H9 (cell line): ENCODE data around the gene HAUS7. TPM values are rescaled to one million over a fixed set of nuclear protein-coding genes. Genes with fewer than 3 reads are reported as not detected.

ENCODE experiments used
- DNase-seq: peaks from one replicate; pipeline ENCODE4 v3.0.0-alpha.2; 2017
- H2AFZ ChIP-seq: one replicate; pipeline ENCODE4 v1.6.1; 2013; ENCODE audit warnings: mild to moderate bottlenecking, low read length, control low read depth, moderate library complexity
- H2AK5ac ChIP-seq: 2 replicates; pipeline ENCODE4 v1.6.1; 2013; ENCODE audit warnings: low read length, control low read depth, mixed read lengths; ENCODE audit not compliant: insufficient read length
- H2BK120ac ChIP-seq: one replicate; pipeline ENCODE4 v1.6.1; 2013; ENCODE audit warnings: low read depth, mild to moderate bottlenecking, low read length, control low read depth, inconsistent platforms; ENCODE audit not compliant: poor library complexity, severe bottlenecking
- H2BK12ac ChIP-seq: 2 replicates; pipeline ENCODE4 v1.6.1; 2013; ENCODE audit warnings: low read length, control low read depth, mixed read lengths, low read depth; ENCODE audit not compliant: insufficient read length
- H2BK15ac ChIP-seq: 2 replicates; pipeline ENCODE4 v1.6.1; 2013; ENCODE audit warnings: low read depth, low read length, control low read depth
- H2BK20ac ChIP-seq: one replicate; pipeline ENCODE4 v1.6.1; 2013; ENCODE audit warnings: low read depth, mild to moderate bottlenecking, low read length, control low read depth, inconsistent platforms; ENCODE audit not compliant: poor library complexity, severe bottlenecking
- H2BK5ac ChIP-seq: 2 replicates; pipeline ENCODE4 v1.6.1; 2013; ENCODE audit warnings: low read length, control low read depth, mixed read lengths; ENCODE audit not compliant: insufficient read length
- H3K14ac ChIP-seq: 2 replicates; pipeline ENCODE4 v1.6.1; 2013; ENCODE audit warnings: low read length, control low read depth; ENCODE audit not compliant: insufficient read depth
- H3K18ac ChIP-seq: 2 replicates; pipeline ENCODE4 v1.6.1; 2013; ENCODE audit warnings: low read depth, mild to moderate bottlenecking, mixed read lengths, low read length, control low read depth; ENCODE audit not compliant: insufficient read length
- H3K23ac ChIP-seq: 2 replicates; pipeline ENCODE4 v1.6.1; 2013; ENCODE audit warnings: low read length, control low read depth, mixed read lengths, low read depth; ENCODE audit not compliant: insufficient read length
- H3K23me2 ChIP-seq: 2 replicates; pipeline ENCODE4 v1.6.1; 2013; ENCODE audit warnings: low read depth, mild to moderate bottlenecking, mixed read lengths, low read length, control low read depth; ENCODE audit not compliant: insufficient read length, poor library complexity, severe bottlenecking
- H3K27ac ChIP-seq: 2 replicates; pipeline ENCODE4 v1.5.1; 2013; ENCODE audit warnings: low read length, control low read depth, mixed read lengths, low read depth; ENCODE audit not compliant: insufficient read length
- H3K27me3 ChIP-seq: 2 replicates; pipeline ENCODE4 v1.6.1; 2013; ENCODE audit warnings: low read length, control low read depth, inconsistent platforms; ENCODE audit not compliant: insufficient read depth
- H3K4ac ChIP-seq: 2 replicates; pipeline ENCODE4 v1.6.1; 2013; ENCODE audit warnings: low read depth, mild to moderate bottlenecking, control low read depth, inconsistent platforms, low read length, moderate library complexity
- H3K4me1 ChIP-seq: 2 replicates; pipeline ENCODE4 v1.6.1; 2013; ENCODE audit warnings: low read length, control low read depth, inconsistent platforms; ENCODE audit not compliant: insufficient read depth
- H3K4me2 ChIP-seq: 2 replicates; pipeline ENCODE4 v1.6.1; 2013; ENCODE audit warnings: low read length, control low read depth, mixed read lengths; ENCODE audit not compliant: insufficient read length, insufficient read depth
- H3K56ac ChIP-seq: 2 replicates; pipeline ENCODE4 v1.6.1; 2013; ENCODE audit warnings: low read depth, mild to moderate bottlenecking, mixed read lengths, low read length, control low read depth; ENCODE audit not compliant: insufficient read length
- H3K79me1 ChIP-seq: 2 replicates; pipeline ENCODE4 v1.6.1; 2013; ENCODE audit warnings: low read depth, mild to moderate bottlenecking, moderate library complexity, low read length, control low read depth, inconsistent platforms; ENCODE audit not compliant: insufficient read depth, poor library complexity, severe bottlenecking
- H3K79me2 ChIP-seq: 2 replicates; pipeline ENCODE4 v1.6.1; 2013; ENCODE audit warnings: low read length, control low read depth, inconsistent platforms; ENCODE audit not compliant: insufficient read depth
- H3K9ac ChIP-seq: 2 replicates; pipeline ENCODE4 v1.6.1; 2013; ENCODE audit warnings: low read length, control low read depth, mixed read lengths; ENCODE audit not compliant: insufficient read length; ENCODE audit errors: extremely low read depth
- H3K9me3 ChIP-seq: one replicate; pipeline ENCODE4 v1.6.1; 2013; ENCODE audit warnings: low read depth, low read length, inconsistent platforms; ENCODE audit not compliant: control insufficient read depth
- H3T11ph ChIP-seq: one replicate; pipeline ENCODE4 v1.6.1; 2013; ENCODE audit warnings: mild to moderate bottlenecking, low read length, control low read depth, inconsistent platforms
- H4K20me1 ChIP-seq: one replicate; pipeline ENCODE4 v1.6.1; 2013; ENCODE audit not compliant: control insufficient read depth, insufficient read length, insufficient read depth
- H4K5ac ChIP-seq: 2 replicates; pipeline ENCODE4 v1.6.1; 2013; ENCODE audit warnings: low read depth, mild to moderate bottlenecking, mixed read lengths, low read length, control low read depth; ENCODE audit not compliant: insufficient read length
- H4K8ac ChIP-seq: replicated peaks from 2 replicates; pipeline ENCODE4 v1.6.1; 2013; ENCODE audit warnings: low read length, control low read depth, mixed read lengths, low read depth; ENCODE audit not compliant: insufficient read length
- H4K91ac ChIP-seq: 2 replicates; pipeline ENCODE4 v1.6.1; 2013; ENCODE audit warnings: low read depth, mild to moderate bottlenecking, moderate library complexity, mixed read lengths, low read length, control low read depth; ENCODE audit not compliant: insufficient read length
- H3K27ac Mint-ChIP-seq, 3 experiments: 2 replicates in 2 of 3; 3 replicates in 1 of 3; pipeline ENCODE4 v1.8.0; 2020 to 2021; ENCODE audit warnings: mixed read lengths in 3 of 3, mild to moderate bottlenecking in 1 of 3, moderate library complexity in 1 of 3
- H3K27me3 Mint-ChIP-seq: 2 replicates; pipeline ENCODE4 v1.8.0; 2021; ENCODE audit warnings: low read depth, mild to moderate bottlenecking, moderate library complexity, mixed read lengths
- H3K36me3 Mint-ChIP-seq, 3 experiments: 2 replicates in 2 of 3; 3 replicates in 1 of 3; pipeline ENCODE4 v1.8.0; 2020 to 2021; ENCODE audit warnings: low read depth in 3 of 3, mixed read lengths in 3 of 3; ENCODE audit not compliant: insufficient read depth in 1 of 3
- H3K4me1 Mint-ChIP-seq, 2 experiments: 2 replicates each; pipeline ENCODE4 v1.8.0; 2020; ENCODE audit warnings: mixed read lengths in 2 of 2
- H3K4me3 Mint-ChIP-seq, 2 experiments: 2 replicates in 1 of 2; 3 replicates in 1 of 2; pipeline ENCODE4 v1.8.0; 2020 to 2021; ENCODE audit warnings: mild to moderate bottlenecking in 2 of 2, mixed read lengths in 2 of 2, moderate library complexity in 1 of 2
- H3K9me3 Mint-ChIP-seq, 2 experiments: 2 replicates in 1 of 2; 3 replicates in 1 of 2; pipeline ENCODE4 v1.8.0; 2020; ENCODE audit warnings: mild to moderate bottlenecking in 2 of 2, mixed read lengths in 2 of 2, moderate library complexity in 1 of 2
- CTCF ChIP-seq: fragments of 200-600 bp; sonication (generic); conservative IDR thresholded peaks from 3 replicates; pipeline ENCODE4 v1.8.0; 2021; ENCODE audit warnings: antibody characterized with exemption, mild to moderate bottlenecking
- WGBS: extraction: QIAGEN DNeasy Blood & Tissue Kit; methylation state at CpG from one replicate; pipeline ENCODE4 v1.1.7; 2013; ENCODE audit warnings: missing lambda C conversion rate, low lambda C conversion rate, mixed read lengths; ENCODE audit not compliant: insufficient read length; ENCODE audit errors: extremely low coverage; 5-methylcytosine and 5-hydroxymethylcytosine counted together
- total RNA-seq: library from RNA; stranded (reverse); gene quantifications from 2 replicates; pipeline ENCODE4 v1.2.1, GENCODE V29; 2021

HAUS7 gene
- total RNA-seq, 1 experiment from 2014 or later, result 45.3 TPM

- no peaks in the 10 kb centered on the region for H3K4me1 ChIP-seq
- TF ChIP-seq CTCF, result no peak
- H3K9ac ChIP-seq, result no peak overlapping the region
- H3K27ac ChIP-seq, result no peak overlapping the region
- no peak for DNase-seq
- no peak overlapping the region for H2BK20ac ChIP-seq
- no peak overlapping the region for H4K91ac ChIP-seq
- no peak overlapping the region for H3K14ac ChIP-seq
- no peak overlapping the region for H2BK15ac ChIP-seq
- no peaks in the 10 kb centered on the region for H3K79me1 ChIP-seq
- no peak overlapping the region for H4K8ac ChIP-seq
- H3K4ac ChIP-seq, result no peak overlapping the region
- no CpG with 5 or more reads among the region's 5 CpGs for WGBS
- H4K5ac ChIP-seq, result no peak overlapping the region
- no peak overlapping the region for H3K18ac ChIP-seq
- H3K23me2 ChIP-seq, result no peaks in the 10 kb centered on the region
- Mint-ChIP-seq H3K36me3 (no peaks in the 10 kb centered on the region; a peak in 1 of 7 replicates), H3K27me3 (peaks cover 7% of the 10 kb centered on the region; the same call in 1 of the 2 replicates), H3K4me1 (no peaks in the 10 kb centered on the region), H3K27ac (no peak overlapping the region), H3K9me3 (peaks cover 46 to 69% of the 10 kb centered on the region in 2 experiments), H3K4me3 (no peak overlapping the region)
- no peak overlapping the region for H3T11ph ChIP-seq
- no peak overlapping the region for H2BK5ac ChIP-seq
- no peak overlapping the region for H2BK120ac ChIP-seq
- H3K9me3 ChIP-seq, result peaks cover 6% of the 10 kb centered on the region
- no peak overlapping the region for H2AK5ac ChIP-seq
- H2AFZ ChIP-seq, result no peak overlapping the region
- H3K23ac ChIP-seq, result no peak overlapping the region
- H3K79me2 ChIP-seq, result no peaks in the 10 kb centered on the region
- H3K4me2 ChIP-seq, result no peak overlapping the region
- H3K56ac ChIP-seq, result no peak overlapping the region
- no peaks in the 10 kb centered on the region for H4K20me1 ChIP-seq
- H3K27me3 ChIP-seq, result no peaks in the 10 kb centered on the region
- no peak overlapping the region for H2BK12ac ChIP-seq
These were observed 27.9 kb downstream of the HAUS7 start for GRCh38 chrX:153442463-153442862.
